CD4-positive, alpha-beta T cell treated with Interleukin-15 for 4 hours (primary cell): Measurements from ENCODE around the gene PPFIBP2.
"Not testable (repeated sequence)": the region's sequence is repeated elsewhere in the genome, so short reads cannot be mapped to it uniquely, and the experiment has no call there.

Experiments used
- DNase-seq: peaks from one replicate; pipeline ENCODE4 v3.0.0-alpha.2; 2020; ENCODE audit warnings: low spot score

PPFIBP2 gene

GRCh38 chr11:7499081-7499480 is 14.7 kb upstream of the PPFIBP2 start:
- DNase-seq, result no peak

- DNase-seq, result no peak
These were observed 13.5 kb upstream of the PPFIBP2 start for GRCh38 chr11:7500251-7500650.

GRCh38 chr11:7501251-7501650 is 12.5 kb upstream of the PPFIBP2 start:
- DNase-seq, result no peak

- no peak for DNase-seq
These were observed 11.9 kb upstream of the PPFIBP2 start for GRCh38 chr11:7501894-7502293.

- DNase-seq, result no peak
These were observed 7.6 kb upstream of the PPFIBP2 start for GRCh38 chr11:7506243-7506642.

- DNase-seq, result no peak
These were observed 5.7 kb upstream of the PPFIBP2 start for GRCh38 chr11:7508087-7508486.

- no peak for DNase-seq
These were observed 3.8 kb upstream of the PPFIBP2 start for GRCh38 chr11:7509966-7510365.

- no peak for DNase-seq
These were observed 2.4 kb upstream of the PPFIBP2 start for GRCh38 chr11:7511401-7511800.

GRCh38 chr11:7512525-7513233 is 1.1 kb upstream of the PPFIBP2 start:
- DNase-seq, result no peak

GRCh38 chr11:7514099-7514591 is 346 bp downstream of the PPFIBP2 start:
- DNase-seq, result no peak

GRCh38 chr11:7515447-7515886 is 1.7 kb downstream of the PPFIBP2 start:
- DNase-seq, result no peak

- DNase-seq, result no peak
These were observed 2.7 kb downstream of the PPFIBP2 start for GRCh38 chr11:7516475-7516874.

GRCh38 chr11:7517743-7518142 is 3.9 kb downstream of the PPFIBP2 start:
- DNase-seq, result not testable (repeated sequence)

- DNase-seq, result no peak
These were observed 5.2 kb downstream of the PPFIBP2 start for GRCh38 chr11:7518811-7519562.

GRCh38 chr11:7520011-7520942 is 6.5 kb downstream of the PPFIBP2 start:
- DNase-seq, result no peak

GRCh38 chr11:7520981-7521487 is 7.2 kb downstream of the PPFIBP2 start:
- no peak for DNase-seq

- no peak for DNase-seq
These were observed 8.3 kb downstream of the PPFIBP2 start for GRCh38 chr11:7522121-7522520.

- DNase-seq, result no peak
These were observed 8.7 kb downstream of the PPFIBP2 start for GRCh38 chr11:7522546-7522945.

- no peak for DNase-seq
These were observed 9.8 kb downstream of the PPFIBP2 start for GRCh38 chr11:7523416-7524210.

- DNase-seq, result no peak
These were observed 10.8 kb downstream of the PPFIBP2 start for GRCh38 chr11:7524462-7525235.
